Hematopoietic multipotent progenitor cell treated with erythropoietin and hydrocortisone succinate and interleukin-3 and kit ligand, for 15 days (in vitro differentiated cells): ENCODE measurements around the gene LNX1.
"Not testable (repeated sequence)": the region's sequence is repeated elsewhere in the genome, so short reads cannot be mapped to it uniquely, and the experiment has no call there.

ENCODE experiments used
- DNase-seq: peaks from one replicate; pipeline ENCODE4 v3.0.0-alpha.2; 2015; ENCODE audit warnings: low spot score

The LNX1 gene

GRCh38 chr4:53459548-53459947 is 131.7 kb downstream of the LNX1 start:
- no peak for DNase-seq

GRCh38 chr4:53456178-53456577 is 135.1 kb downstream of the LNX1 start:
- DNase-seq: no peak

- no peak for DNase-seq
These were observed 135.5 kb downstream of the LNX1 start for GRCh38 chr4:53455766-53456165.

GRCh38 chr4:53453385-53453784 is 137.9 kb downstream of the LNX1 start:
- DNase-seq: no peak

GRCh38 chr4:53450773-53451172 is 140.5 kb downstream of the LNX1 start:
- no peak for DNase-seq

GRCh38 chr4:53444954-53445353 is 146.3 kb downstream of the LNX1 start:
- DNase-seq: no peak

GRCh38 chr4:53441564-53441963 is 149.7 kb downstream of the LNX1 start:
- DNase-seq: no peak

GRCh38 chr4:53436251-53436650 is 155.0 kb downstream of the LNX1 start:
- DNase-seq: no peak

- DNase-seq: no peak
These were observed 158.5 kb downstream of the LNX1 start for GRCh38 chr4:53432528-53433424.

GRCh38 chr4:53431052-53431451 is 160.2 kb downstream of the LNX1 start:
- no peak for DNase-seq

GRCh38 chr4:53427366-53427765 is 163.9 kb downstream of the LNX1 start:
- DNase-seq: no peak

- DNase-seq: no peak
These were observed 167.0 kb downstream of the LNX1 start for GRCh38 chr4:53424280-53424679.

- DNase-seq: no peak
These were observed 168.9 kb downstream of the LNX1 start for GRCh38 chr4:53422367-53422766.

- DNase-seq: no peak
These were observed 169.5 kb downstream of the LNX1 start for GRCh38 chr4:53421791-53422190.

GRCh38 chr4:53419208-53419607 is 172.1 kb downstream of the LNX1 start:
- DNase-seq: no peak

GRCh38 chr4:53409479-53409878 is 181.8 kb downstream of the LNX1 start:
- not testable (repeated sequence) for DNase-seq
